HG02981 (cell line): ENCODE data around the gene AK5.

Experiments used
- ATAC-seq: cut with Tn5 transposase; IDR thresholded peaks from one replicate; pipeline ENCODE4 v1.9.1; 2021; ENCODE audit warnings: mild to moderate bottlenecking, moderate library complexity; ENCODE audit not compliant: unreplicated experiment

AK5 gene

DNA sequence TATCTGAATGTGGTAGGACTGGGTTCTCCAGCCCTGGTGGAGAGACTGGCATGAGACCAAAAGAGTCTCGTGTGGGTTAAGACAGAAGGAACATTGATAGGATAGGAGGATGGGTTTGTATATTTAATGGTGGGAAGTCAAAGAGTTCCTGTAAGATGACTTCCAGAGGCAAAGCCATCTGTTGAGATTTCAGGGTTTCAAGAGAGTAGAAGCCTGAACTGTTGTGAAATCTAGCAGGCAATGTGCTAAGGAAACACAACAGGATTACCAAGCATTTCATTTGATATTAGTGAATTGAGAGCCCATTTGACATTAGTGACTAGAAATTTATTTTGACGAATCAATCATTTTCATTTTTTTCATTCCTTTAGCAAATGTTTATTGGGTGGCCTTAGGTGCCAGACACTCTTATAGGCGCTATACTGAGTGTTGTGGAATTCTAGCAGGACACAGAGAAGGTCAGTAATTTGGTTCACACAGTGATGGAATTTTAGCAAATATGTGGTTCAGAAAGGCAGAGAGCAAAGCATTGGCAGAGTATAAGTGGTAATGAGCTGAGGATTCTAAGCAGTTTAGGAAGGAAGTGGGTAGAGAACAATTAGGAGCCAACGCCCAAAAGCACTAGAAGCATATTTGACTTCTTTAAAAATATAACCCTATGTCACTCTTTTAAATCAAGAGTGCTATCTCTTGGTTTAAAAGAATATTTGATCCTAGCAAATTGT is 149.3 kb downstream of the AK5 start:
- ATAC-seq = no peak

DNA sequence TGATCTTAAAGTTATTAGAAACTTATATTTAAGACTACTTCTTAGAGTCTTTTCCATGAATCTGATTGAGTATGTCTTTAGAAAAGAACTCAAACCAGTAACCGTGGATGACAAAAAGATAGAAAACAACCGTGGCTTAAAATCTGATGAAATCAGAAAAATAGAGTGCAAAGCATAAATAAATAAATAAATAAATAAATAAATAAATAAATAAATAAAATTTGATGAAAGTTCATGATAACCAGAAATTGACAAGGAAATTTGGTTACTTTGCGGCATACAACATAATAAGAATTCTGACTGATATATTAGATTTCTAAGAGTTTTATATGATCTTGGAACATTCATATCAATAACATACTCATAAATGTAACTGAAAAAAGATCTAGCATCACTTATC is 152.1 kb downstream of the AK5 start:
- no peak for ATAC-seq

DNA sequence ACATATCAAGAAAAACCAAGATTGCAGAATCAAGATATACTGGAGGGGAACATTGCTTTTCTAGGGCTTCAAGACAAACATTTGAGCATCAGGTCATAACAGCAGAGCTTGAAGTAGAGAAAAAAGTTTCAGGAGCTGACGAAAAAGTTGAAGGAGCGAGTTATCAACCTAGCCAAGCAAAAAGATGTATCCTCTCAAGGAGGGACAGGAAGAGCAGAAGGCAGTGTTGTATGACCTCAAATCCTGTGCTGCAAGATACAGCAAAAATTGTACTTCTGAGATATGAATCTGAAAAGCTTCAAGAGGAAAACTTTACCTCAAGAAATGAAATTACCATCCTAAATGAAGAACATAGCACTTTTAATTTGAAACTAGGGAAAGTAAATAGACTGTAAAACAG is 153.1 kb downstream of the AK5 start:
- no peak for ATAC-seq

DNA sequence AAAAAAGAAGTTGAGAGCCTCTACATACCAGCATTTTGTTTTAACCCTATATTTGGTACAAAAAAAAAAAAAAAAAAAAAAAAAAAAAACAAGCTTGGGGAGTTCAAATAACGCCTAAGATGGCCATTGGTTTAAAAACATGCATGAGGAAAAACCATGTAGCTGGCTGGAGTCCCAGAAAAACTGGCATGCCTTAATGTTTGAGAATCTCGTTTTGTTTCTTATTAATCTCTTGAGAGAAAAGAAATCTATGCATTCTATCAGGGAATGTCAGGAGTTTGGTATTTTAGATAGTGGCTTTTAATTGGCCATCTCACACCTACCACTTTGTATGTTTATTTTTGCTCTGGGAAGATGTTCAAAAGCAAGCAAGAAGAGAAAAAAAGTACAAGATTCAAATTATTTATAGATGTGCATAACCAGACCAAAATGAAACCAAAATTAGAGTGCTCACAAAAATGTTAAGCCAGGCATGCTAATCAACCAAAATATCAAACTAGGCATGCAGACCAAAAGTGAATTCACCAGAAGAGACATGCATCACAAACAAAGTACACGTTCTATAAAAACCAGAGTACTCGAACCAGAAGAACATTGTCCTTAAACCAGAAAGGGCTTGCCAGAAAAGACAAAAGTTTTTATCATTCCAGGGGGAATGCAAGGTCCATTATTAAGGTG is 156.6 kb downstream of the AK5 start:
- ATAC-seq = no peak

DNA sequence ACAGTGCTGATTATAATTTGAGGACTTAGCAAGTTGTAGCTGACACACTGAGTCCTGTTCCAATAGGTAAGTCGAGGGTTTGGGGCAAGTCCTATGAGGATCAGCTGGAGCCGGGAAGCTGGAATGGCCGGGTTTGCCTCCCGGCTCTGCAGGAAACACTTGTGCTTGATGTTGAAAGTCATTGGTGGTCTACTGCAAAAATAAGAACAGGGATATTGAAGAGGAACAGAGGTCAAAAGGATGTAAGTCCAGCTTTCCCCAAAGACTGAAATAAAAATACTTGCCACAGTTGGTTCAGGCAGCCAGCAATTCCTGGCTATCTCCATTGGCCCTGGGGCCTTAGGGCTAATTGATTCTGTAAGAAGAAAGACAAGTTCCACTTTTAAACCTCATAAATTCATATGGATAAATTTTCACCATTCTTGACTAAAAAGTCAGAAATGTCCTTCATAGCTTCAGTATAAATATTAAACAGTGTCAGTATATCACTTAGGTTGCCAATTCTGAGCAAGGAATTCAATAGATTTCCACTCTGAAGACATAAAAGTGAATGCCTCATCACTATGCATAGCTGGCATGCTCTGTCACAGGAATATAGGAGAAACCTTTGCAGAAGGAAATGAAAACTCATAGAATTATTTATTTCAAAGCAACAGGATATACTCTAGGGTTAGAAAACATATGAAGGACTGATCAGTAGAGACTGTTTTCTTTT is 165.2 kb downstream of the AK5 start:
- no peak for ATAC-seq

DNA sequence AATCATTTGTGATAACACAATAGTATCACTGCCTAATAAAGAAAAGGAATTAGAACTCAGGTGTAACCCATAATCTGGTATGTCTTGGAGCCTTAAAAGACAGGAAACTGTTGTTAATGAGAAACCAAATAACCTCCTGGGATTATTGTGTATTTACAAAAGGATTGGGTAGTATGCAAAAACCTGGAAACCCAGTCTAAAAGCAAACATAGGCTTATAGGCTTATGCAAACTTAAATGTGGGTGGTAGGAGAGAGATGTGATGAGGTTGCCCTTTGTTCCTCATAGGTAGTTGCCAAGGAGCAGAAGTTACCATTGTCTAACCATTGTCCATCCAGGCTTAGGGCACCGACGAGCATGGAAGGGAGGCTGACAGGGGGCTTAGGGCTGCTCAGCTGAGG is 165.8 kb downstream of the AK5 start:
- ATAC-seq = no peak

DNA sequence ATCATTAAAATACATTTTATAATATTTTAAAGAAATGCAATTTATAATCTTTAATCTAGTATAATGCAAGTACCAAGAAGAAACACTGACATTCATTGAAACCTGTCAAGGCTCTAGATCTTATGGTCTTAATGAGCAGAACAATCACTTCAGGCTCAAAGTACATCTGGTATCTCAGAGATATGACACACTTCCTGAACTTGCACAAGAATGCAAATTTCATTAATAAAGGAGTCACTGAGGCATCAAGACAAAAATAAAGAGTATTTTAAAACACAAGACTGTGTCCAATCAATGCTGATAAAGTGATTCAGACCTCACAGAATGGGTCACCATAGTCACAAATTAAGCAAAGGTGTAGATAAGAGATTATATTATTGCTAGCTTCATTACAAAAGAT is 178.1 kb downstream of the AK5 start:
- no peak for ATAC-seq

DNA sequence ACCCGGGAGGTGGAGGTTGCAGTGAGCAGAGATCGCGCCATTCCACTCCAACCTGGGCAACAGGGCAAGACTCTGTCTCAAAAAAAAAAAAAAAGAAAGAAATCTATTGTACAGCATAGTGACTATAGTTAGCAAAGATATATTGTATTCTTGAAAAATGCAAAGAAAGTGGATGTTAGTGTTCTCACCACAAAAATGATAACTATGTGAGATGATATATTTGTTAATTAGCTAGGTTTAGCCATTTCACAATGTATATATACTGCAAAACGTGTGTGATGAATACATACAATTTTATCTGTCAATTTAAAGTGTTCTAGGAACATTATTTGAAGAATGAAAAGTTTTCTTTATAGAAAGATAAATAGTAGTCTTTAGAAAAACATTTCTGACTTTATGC is 179.9 kb downstream of the AK5 start:
- no peak for ATAC-seq

DNA sequence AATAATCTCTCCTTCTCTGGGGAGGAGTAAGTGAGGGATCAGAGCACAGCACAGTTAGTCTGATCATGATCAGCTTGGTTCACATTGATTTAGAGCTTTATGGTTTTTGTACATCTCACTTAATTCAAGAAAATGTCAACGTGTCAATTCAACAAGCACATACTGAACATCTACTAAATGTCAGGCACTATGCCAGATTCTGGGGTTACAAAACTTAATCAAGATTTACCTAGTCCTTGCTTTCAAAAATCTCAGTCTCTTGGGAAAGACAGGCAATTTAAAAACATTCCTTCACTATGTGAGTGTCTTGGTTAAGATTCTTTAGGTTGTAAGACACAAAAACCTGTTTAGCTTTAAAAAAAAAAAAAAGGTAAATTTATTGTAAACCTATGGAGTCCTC is 181.4 kb downstream of the AK5 start:
- ATAC-seq = no peak

DNA sequence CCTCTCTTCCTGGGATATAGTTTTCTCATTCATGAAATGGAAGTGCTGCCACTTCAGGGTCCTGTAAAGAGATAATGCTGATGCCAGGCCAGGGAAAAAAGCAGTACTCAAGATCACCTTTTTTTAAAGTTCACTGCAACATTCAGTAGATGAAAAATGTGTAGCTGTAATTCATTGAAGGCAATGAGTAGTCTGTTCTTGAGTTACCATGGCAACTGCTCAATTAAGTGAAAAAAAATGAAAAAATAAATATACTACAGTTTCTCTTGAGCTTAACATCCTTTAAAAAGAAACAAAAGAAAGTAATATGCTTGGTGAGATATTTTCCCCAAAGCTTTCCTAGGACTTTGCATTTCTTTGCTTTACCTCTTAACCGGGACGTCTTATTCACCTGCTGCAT is 183.3 kb downstream of the AK5 start:
- no peak for ATAC-seq

DNA sequence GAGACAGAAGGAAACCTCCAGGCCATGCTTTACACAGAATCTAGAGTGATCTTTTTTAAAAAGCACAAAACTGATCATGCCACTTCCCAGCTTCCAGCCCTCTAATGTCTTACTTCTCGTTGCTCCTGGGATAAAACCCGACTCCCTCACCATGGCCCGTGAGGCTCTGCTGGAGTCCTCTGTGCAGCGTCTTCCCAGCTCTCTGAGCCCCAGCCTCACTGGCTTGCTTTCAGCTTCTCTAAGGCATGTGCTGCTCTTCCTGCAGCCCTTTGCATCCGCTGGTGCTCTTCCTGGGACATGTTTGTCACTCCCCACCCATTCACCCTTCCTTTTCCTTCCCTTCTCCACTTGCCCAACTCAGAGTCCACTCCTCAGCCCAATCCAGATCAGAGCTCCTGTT is 184.1 kb downstream of the AK5 start:
- ATAC-seq = no peak

DNA sequence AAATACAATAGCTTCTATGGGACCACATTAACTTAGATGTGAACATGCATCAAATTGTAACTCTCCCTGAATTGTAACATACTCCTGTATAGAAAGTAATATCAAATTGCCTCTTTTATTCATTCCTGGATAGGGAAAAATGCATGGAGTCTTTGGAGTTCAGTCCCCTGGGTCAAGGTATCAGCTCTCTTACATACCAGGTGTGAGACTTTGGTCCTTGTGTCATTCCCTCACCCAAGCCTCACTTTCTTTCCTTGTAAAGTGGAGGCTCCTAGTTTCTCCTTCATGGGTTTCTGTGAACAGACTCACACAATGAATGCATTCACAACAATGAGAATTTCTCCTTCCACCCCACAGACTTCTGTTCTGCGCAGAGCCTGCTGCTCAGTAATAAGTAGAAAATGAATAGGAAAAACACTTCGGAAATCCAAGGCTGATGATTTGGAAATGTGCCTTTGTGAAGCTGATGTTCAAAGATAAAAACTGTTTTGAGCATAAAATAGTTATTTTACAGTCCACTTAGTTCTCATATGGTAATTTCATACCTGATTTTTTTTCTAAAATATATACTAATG is 185.3 kb downstream of the AK5 start:
- no peak for ATAC-seq

DNA sequence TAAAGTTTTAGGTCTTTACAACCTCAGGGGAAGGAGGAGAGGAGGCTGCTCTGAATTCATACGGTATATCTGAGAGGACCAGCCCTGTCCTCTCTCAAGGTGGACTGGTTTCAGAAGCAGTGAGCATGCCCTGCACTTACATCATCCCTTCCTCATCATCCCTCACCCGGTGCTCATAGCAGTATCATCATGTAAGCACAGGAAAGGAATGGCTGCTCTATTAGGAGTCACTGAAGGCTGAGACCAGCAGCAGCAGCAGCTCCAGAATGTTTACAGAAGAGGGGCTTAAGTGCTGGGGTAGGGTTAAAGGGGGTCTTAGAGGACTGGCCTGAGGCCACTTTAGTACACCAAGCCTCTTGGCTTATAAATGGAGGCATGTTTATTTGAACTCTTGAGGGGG is 185.9 kb downstream of the AK5 start:
- no peak for ATAC-seq

DNA sequence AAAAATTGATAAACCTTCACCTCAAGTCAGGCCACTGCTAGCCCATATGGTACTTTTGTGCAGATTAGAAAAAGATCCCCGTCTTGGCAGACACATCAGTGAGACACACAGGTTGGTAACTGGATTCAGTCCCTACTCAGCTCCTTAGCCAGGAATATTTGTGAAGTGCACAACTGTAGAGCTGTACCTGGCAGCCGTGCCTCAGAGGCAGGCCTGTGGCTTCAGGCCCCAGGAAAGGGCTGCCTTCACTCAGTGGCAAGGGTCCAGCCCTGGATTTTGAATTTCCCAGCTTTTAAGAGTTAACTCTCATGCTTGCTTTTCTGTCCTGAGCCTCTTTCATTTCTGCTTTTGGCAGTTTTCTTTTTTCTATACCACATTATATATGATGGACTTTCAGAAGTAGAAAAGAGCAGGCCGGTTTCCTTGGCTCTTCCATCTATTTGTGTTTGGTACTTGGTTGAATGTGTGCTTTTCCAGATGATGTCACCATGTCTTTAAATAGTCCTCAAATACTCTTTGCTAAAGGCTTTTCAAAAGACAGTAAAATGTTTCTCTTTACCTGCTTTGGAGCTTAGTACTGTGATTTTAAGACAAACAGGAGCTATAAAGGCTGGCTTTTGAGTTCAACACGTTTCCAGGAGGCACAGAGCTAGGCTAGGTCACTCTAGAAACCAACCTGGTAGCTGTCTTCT is 186.6 kb downstream of the AK5 start:
- ATAC-seq = no peak

DNA sequence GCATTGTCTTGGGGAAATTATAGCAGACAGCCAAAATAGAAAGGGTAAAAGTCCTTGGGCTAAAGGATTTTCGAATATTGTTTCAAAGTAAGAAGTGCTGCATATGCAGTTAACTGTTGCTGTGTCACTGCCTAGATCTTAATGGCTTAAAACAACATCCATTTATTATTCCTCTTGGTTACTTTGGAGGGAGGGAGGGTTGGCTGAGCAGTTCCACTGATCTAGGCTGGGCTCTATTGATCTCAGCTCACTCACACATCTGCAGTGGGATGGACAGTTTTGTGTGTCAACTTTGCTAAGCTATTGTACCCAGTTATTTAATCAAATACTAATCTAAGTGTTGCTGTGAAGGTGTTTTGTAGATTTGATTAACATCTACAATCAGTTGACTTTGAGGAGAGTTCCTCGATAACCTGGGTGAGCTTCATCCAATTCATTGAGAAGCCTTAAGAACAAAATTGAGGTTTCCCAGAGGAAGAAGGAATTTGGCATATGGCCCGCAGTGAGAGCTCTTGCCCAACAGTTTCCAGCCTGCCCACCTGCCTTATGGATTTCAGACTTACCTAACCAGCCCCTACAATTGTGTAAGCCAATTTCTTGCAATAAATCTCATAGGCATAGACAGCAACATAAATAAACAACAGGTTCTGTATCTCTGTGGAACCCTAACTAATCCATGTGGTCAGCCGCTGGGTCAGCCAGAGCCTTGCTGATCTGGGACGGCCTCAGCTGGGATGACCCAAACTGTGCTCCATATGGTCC is 187.3 kb downstream of the AK5 start:
- ATAC-seq = no peak

DNA sequence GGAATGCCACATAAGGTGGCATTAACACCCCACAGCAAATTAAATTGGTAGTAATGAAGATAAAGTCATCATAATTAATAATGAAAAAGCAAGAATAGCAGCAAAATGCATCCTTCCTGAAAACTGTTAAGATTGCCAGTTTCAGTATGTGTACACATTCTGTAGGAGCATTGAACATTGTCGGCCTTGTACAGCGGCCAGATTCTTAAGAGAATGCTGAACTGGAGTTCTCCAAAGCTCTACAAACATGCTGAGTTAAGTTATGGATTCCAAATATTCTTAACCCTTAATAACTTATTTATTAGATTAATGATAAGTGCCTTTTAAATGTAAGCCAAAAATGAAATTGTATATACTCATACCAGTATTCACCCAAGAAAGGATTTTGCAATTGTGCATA is 189.9 kb downstream of the AK5 start:
- ATAC-seq = no peak

DNA sequence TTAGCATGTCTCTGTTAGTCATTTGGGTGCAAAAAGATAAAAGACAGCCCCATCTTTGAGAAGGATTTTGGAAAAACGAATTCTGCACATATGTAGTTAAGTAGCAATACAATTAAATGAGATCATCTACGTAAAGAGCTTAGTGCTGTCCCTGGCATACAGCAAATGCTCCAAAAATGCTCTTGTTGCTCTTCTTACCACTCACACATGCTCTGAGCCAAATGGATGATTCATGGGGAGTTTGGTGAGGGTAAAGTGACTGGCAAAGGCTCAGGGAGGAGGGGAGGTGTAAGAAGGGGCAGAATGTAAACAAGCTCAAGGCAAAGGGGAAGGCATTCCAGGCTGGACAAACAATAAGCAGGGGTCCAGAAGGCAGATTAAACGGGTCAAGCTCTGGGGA is 191.9 kb downstream of the AK5 start:
- ATAC-seq = no peak

DNA sequence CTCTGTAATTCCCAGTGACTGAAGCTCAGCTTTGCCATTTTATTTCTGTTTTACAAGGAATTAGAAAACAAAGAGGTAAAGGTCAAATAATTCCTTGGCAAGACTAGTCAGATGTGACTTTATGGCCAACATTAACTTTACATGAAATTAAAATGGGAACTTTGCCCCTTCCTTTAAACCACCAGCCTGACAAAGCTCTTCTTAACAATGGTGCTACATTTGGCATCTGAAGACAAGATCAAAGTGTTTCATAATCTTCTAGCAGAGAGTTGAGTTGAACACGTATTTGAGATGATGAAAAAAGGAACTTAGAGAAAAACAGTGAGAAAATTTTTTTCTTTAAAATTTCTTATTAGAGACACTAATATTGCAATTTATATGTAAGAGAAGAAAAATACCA is 193.8 kb downstream of the AK5 start:
- no peak for ATAC-seq

DNA sequence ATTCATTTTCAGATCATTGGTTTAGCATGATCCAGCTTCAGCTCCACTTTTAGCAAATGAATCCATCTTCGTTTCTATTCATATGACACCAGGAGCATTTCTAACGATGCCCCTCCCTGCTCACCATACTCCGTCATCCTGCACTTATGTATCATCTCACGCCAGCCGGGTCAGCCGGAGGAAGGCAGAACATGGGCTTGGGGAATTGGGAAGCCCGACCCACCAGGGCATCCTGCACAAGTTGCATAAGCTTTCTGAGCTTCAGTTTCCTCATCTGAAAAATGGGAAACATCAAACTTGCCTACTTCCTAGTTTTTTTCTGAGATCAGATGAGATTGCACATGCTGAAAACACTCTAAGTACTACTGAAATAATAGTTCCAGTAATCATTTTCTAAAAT is 194.7 kb downstream of the AK5 start:
- no peak for ATAC-seq

DNA sequence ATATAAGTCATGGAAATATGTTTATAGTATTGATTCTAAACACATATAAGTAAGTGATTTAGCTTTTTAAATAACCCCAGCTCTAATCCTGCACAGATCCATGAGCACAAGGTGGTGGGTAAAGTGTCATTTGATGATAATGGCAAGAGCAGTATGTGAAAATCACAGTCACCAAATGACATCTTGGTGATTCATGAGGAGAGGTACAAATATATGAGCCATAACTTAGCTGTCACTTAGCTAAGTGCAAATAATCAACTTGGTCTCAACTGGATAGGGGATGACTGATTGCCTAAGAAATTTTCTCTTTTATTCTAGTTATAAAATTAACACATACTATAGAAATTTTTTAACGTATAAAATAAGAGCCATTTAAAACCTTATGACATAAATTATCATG is 202.5 kb downstream of the AK5 start:
- ATAC-seq = no peak

DNA sequence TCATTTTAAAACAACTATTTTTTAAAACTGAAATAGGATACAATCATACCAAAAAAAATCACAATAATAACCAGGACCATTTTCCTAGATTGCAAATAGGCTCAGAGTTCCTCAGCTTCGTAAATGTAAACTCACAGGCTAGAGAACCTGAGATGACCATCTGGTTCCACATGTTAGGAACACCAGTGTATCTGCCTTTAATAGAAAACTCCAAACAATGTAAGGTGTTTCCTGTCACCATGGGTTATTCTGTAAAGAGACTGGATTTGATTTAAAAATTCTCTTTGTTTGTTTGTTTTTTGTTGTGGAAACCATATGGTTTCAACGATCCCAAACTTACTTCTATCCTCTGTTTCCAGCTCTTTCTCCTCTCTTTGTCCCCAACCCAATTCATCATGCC is 203.1 kb downstream of the AK5 start:
- no peak for ATAC-seq
